NCI-H1092 treated with DMSO at 0.1 percent for 48 hours (cell line): Measurements from ENCODE around the gene GRN.
A peak's percentile ranks its signal among the peaks of the same experiment; 100 is the strongest.

ENCODE experiments used
- DNase-seq: peaks from one replicate; lab custom pipeline; 2025; lab: John Stamatoyannopoulos, UW

GRN gene

GRCh38 chr17:44344939-44345453 is at the start of gene GRN:
Gene GRN (plus strand): TSS chr17:44345302. CDS start chr17:44349165, 3,863 bp downstream.
- DNase-seq: peak; percentile 97

- no peak for DNase-seq
Measured at GRCh38 chr17:44297975-44298374, 47.1 kb upstream of the GRN start.

- no peak for DNase-seq
Measured at GRCh38 chr17:44304651-44305050, 40.5 kb upstream of the GRN start.

- DNase-seq: peak; percentile 60
Measured at GRCh38 chr17:44307387-44308186, 37.5 kb upstream of the GRN start.

- DNase-seq: peak; percentile 87
Measured at GRCh38 chr17:44308320-44308818, 36.7 kb upstream of the GRN start, which contains the start of gene RUNDC3A. Gene RUNDC3A (plus strand): TSS chr17:44308601. CDS start chr17:44308833, 232 bp downstream.

- no peak for DNase-seq
Measured at GRCh38 chr17:44308865-44309264, 36.2 kb upstream of the GRN start.

- no peak for DNase-seq
Measured at GRCh38 chr17:44309472-44309871, 35.6 kb upstream of the GRN start.

GRCh38 chr17:44310188-44310587 is 34.9 kb upstream of the GRN start:
- no peak for DNase-seq

GRCh38 chr17:44310609-44311376 is 34.3 kb upstream of the GRN start:
- no peak for DNase-seq

GRCh38 chr17:44311562-44312181 is 33.4 kb upstream of the GRN start:
- DNase-seq: no peak

- DNase-seq: no peak
Measured at GRCh38 chr17:44312396-44313104, 32.6 kb upstream of the GRN start.

GRCh38 chr17:44314031-44314430 is 31.1 kb upstream of the GRN start:
- DNase-seq: no peak

- no peak for DNase-seq
Measured at GRCh38 chr17:44314524-44314868, 30.6 kb upstream of the GRN start.

- DNase-seq: peak; percentile 49
Measured at GRCh38 chr17:44314869-44315661, 30.0 kb upstream of the GRN start.

- no peak for DNase-seq
Measured at GRCh38 chr17:44315760-44316731, 29.1 kb upstream of the GRN start.

- DNase-seq: no peak
Measured at GRCh38 chr17:44317545-44317944, 27.6 kb upstream of the GRN start.

GRCh38 chr17:44318077-44318892 is 26.8 kb upstream of the GRN start:
- DNase-seq: no peak

- DNase-seq: no peak
Measured at GRCh38 chr17:44320066-44320465, 25.0 kb upstream of the GRN start.
